Measurements from ENCODE around the gene VAV3.

- TF ChIP-seq POLR2A (conservative IDR thresholded peaks at IDR 0.05) (no peak), CREB1 (IDR thresholded peaks at IDR 0.05) (no peak), CREB1 (CRISPR knock-in tag; IDR thresholded peaks at IDR 0.05) (no peak), ATF7 (IDR thresholded peaks at IDR 0.05) (no peak), KLF13 (tag; IDR thresholded peaks at IDR 0.05; ENCODE audit: borderline replicate concordance, low read depth) (no peak), NFIX (CRISPR knock-in tag; IDR thresholded peaks at IDR 0.05; ENCODE audit: low read depth) (no peak), CTCF (IDR thresholded peaks at IDR 0.05 in 2 of 3, conservative IDR thresholded peaks at IDR 0.05 in 1 of 3; ENCODE audit: insufficient read depth in 2 of 3, low read depth in 1 of 3, low read length in 3 of 3) (no peak), RFX1 (IDR thresholded peaks at IDR 0.05) (no peak), SP2 (IDR thresholded peaks at IDR 0.05; ENCODE audit: extremely low read depth, low read depth, low read length, poor library complexity, severe bottlenecking) (no peak)
Measured at GRCh38 chr1:107523736-107524135, 441.2 kb downstream of the VAV3 start.
